GOT3 (cell line): ENCODE results near the gene SMIM45.
A peak's percentile ranks its signal among the peaks of the same experiment; 100 is the strongest.
"Not testable (repeated sequence)": the region's sequence is repeated elsewhere in the genome, so short reads cannot be mapped to it uniquely, and the experiment has no call there.

Source experiments
- DNase-seq: peaks from one replicate; lab custom pipeline; 2025; ENCODE audit warnings: mixed read lengths; lab: John Stamatoyannopoulos, UW

SMIM45 gene

GRCh38 chr22:41935015-41935351, 17.0 kb upstream of the SMIM45 start:
- no peak for DNase-seq

- no peak for DNase-seq
These were observed 16.4 kb upstream of the SMIM45 start for GRCh38 chr22:41935509-41935908.

GRCh38 chr22:41936894-41937169, 15.1 kb upstream of the SMIM45 start:
- no peak for DNase-seq

DNA sequence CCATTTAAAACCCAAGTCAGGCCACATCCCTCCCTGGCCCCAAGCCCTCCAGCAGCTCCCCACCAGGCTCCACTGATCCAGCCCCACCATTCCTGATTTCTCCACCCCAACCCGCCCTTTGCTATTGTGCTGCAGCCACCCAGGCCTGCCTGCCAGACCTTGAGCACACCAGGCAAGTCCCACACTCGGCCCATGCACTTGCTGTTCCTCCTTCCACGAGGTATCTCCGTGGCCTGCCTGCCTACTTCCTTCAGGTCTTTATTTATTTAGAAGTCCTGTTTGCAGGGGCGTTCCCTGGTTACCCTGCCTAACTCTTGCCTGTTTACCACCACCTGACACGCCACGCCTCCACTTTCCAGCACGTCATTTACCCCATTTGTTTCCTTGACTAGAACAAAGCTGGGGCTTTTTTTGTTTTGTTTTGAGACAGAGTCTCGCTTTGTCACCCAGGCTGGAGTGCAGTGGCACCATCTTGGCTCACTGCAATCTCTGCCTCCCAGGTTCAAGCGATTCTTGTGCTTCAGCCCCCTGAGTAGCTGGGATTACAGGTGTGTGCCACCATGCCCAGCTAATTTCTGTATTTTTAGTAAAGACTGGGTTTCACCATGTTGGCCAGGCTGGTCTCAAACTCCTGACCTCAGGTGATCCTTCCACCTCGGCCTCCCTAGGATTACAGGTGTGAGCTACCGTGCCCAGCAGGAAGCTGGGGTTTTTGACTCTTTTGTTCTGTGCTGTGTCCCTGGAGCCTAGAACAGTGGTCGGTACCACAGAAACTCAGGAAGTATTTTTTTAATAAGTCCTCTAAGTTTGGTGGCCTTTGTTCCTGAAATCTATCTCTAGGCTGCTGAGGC, 11.7 kb upstream of the SMIM45 start:
- DNase-seq, result no peak

GRCh38 chr22:41940832-41941765, 10.9 kb upstream of the SMIM45 start:
- DNase-seq, result peak; percentile 70

GRCh38 chr22:41943661-41944209, 8.2 kb upstream of the SMIM45 start:
- no peak for DNase-seq

DNA sequence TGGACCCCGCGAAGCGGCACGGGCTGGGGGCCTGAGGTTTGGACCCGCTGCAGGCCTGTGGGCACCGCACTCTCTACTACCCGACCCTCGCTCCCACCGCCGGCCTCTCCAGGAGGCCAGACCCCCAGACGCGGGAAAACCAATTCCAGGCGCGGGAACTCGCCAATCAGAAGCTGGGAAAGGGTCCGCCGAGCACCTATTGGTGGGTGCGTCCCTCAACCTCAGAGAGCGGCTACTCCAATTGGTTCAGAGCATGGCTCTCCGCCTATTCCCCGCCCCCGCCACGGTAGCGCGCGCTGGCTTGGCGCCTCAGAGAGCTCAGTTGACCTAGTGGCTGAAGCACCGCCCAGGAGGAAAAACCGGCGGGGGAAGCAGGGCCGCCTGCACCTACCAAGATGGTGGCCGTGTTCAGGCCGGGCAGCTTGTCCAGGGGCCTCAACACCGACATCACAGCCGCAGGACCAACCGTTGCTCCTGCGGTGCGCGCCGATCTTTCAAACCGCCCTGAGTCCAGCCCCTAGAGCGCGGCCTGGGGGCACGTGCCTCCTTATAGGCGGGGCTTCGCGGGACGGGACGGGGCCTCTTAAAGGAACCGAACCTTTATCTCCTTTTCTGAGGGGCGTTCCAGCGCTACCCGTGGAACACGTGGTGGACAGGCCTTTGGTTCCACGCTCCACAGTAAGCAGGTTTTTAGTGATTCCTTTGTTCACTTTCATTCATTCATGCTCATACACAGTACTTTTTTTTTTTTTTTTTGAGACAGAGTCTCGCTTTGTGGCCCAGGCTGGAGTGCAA, 5.1 kb upstream of the SMIM45 start, which contains the start of gene CENPM:
TSS of gene CENPM (minus strand) at position 524 of the 795 bp plus-strand sequence. CDS start at position 448, 76 bp downstream.
- DNase-seq, result peak; percentile 95

GRCh38 chr22:41947424-41948080, 4.4 kb upstream of the SMIM45 start:
- no peak for DNase-seq

DNA sequence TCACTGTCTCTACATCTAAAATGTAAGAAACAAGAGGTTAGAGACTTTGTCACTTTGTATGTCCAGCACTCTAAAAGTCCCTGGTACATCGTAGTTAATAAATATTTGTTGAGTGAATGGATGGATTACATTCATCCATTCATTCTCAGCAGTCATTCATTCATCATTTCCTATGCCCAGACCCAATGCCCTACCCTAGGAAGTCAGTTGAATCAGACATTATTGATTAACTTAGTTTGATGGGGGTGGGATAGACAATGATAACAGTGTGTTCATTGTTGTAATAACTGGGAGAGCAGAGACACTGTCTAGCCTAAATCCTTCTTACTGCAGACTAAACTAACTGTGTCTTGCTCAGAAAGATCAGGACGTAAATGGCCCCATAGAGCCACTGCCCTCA, 3.8 kb upstream of the SMIM45 start:
- DNase-seq, result no peak

DNA sequence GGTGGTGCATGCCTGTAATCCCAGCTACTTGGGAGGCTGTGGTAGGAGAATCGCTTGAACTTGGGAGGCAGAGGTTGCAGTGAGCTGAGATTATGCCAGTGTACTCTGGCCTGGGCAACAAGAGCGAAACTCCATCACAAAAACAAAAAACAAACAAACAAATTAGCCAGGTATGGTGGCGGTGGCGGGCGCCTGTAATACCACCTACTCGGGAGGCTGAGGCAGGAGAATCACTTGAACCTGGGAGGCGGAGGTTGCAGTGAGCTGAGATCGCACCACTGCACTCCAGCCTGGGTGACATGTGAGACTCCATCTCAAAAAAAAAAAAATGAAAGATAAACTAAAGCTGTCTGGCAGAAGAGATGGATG, 3.0 kb upstream of the SMIM45 start:
- not testable (repeated sequence) for DNase-seq

DNA sequence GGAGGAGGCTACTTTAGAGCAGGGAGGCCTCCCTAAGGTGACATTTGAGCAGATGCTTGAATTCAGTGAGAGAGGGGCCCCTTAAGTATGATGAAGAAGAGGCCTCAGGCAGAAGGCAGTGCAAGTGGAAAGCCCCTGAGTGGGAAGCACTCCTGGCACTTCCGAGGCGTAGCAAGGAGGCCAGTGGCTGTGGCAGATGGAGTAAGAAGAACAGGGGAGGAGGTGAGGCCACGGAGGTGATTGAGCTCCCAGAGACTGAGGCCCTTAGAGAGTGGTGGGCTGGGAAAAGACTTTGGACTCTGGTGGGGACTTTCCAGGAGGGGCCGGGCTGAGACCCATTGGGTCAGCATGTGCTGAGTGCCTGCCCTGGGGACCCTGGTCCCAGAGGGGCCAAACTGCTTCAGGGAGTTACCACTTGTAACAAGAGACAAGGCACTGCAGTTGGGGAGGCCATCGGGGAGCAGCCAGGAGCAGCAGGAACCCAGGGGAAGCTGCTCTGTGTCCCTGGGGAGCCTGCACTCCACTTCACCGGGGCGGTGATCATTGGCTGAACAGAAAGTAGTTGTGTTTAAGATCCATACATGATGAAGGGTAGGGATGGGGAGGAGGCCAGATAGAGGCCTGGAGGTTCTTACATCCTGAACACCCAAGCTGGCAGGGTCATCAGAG, 2.5 kb upstream of the SMIM45 start:
- no peak for DNase-seq

DNA sequence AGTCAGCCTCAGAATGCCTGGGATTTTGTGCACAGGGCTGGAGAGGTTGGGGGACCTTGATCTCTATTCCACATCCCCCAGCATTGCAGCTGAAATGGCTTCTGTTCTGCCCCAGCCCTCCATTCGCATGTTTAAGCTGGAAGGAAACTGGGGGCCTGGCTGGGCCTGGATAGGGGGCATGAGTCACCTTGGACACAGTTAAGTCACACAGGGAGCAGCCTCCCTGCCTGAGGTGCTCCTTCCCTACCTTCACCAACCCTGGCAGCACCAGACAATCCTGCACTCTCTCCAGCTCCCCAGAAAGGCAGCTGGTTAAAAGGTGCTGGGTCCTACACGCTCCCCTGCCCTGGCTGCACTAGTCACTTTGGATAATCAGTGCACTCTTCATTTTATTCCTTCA, 763 bp downstream of the SMIM45 start:
- DNase-seq, result no peak

DNA sequence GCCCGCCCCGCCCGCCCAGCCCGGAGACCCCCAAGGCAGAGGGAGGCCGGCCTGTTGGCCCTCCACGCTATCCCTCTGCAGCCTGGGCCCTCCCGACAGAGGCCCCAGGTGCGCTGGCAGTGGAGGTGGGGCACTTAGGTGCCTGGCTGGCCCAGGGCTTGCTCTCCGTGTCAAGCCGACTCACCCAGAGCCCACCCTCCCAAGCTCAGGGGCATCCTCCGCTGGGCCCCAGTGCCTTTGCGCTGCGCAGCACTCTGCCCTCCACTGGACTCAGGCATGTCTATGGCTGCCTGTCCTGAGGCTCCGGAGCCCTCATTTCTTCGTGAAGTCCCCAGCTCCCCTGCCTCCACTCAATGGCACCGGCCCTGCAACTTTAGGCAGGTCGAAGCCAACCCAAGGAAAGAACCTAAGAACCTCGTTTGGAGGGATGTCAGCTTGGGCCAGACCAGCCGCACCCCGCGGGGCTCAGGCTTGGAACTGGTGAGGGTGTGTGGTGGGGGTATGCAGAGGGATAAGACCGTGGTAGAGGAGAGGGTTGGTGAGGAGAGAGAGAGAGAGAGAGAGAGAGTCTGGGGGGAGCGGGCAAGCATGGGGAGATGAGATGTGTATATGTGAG, 6.1 kb downstream of the SMIM45 start:
- DNase-seq, result no peak

DNA sequence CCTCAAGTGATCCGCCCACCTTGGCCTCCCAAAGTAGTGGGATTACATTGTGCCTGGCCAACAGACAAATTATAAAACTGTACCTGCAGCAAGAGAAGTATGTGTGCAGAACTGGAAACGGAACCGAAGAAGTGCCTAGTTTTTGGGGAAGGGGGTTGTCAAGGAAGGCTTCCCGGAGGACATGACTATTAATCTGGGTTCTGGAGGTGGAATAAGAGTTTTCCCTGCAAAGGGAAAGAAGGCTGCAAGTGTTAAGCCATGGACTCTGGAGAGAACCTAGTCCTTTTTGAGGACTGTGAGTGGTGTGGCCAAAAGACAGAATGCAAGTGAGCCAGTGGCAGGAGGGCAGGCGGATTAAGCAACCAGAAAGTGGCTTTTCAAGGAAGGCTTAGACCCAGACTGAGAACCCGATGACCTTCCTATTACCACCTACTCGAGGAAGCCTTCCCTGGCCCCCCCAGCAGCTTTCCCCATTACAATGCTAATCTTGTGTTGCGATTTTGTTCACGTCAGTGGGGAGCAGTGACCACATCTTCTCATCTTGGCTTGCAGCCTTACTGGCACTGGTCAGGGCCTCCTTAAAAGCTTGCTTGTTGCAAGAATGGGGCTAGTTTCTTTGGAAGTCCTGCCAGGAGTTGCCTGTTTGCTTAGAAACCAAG, 11.6 kb downstream of the SMIM45 start:
- DNase-seq, result no peak

DNA sequence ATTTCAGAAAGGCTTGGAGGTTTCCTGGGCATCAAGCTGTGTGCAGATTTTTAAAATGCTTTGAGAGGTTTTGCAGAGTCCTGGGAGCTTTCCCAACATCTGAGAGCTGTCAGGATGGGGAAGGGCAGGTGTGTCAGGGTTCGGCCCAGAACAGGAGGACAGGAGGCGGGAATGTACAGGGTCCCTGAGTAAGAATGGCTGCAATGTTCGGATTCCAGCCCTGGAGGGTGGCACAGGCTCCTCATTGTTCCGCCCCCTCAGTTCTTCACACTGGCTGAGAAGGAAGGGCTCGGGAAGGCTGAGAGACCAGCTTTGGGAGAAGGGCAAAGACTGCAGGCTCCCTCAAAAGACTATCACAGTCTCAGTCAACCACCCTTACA, 12.2 kb downstream of the SMIM45 start:
- DNase-seq, result no peak

GRCh38 chr22:41966225-41966606, 14.3 kb downstream of the SMIM45 start:
- no peak for DNase-seq

GRCh38 chr22:41966607-41967240, 14.8 kb downstream of the SMIM45 start:
- DNase-seq, result no peak

GRCh38 chr22:41968601-41969000, 16.7 kb downstream of the SMIM45 start:
- DNase-seq, result no peak

GRCh38 chr22:41969110-41969646, 17.2 kb downstream of the SMIM45 start, which contains the start of gene SEPTIN3:
Gene SEPTIN3, plus strand, starts transcription at chr22:41969443. Its CDS starts 2,050 bp downstream, at chr22:41971493.
- no peak for DNase-seq
